BLaER1 treated with 17β-estradiol and CSF1 and Interleukin-3, amounts not matched to agents 10 nM and 100 nM (cell line): ENCODE measurements around the gene ILDR1.
A peak's percentile ranks its signal among the peaks of the same experiment; 100 is the strongest.
"Not testable (repeated sequence)": the region's sequence is repeated elsewhere in the genome, so short reads cannot be mapped to it uniquely, and the experiment has no call there.

Experiments used
- H3K27ac ChIP-seq, 11 experiments: shearing (Covaris generic); formaldehyde crosslinking; 2 replicates each; pipeline ENCODE4 v1.8.1; 2022
- H3K27me3 ChIP-seq, 11 experiments: shearing (Covaris generic); formaldehyde crosslinking; 2 replicates each; pipeline ENCODE4 v1.8.1; 2022
- H3K36me3 ChIP-seq, 11 experiments: shearing (Covaris generic); formaldehyde crosslinking; 2 replicates each; pipeline ENCODE4 v1.8.1; 2022
- H3K4me1 ChIP-seq, 10 experiments: shearing (Covaris generic); formaldehyde crosslinking; 2 replicates each; pipeline ENCODE4 v1.8.1; 2022
- H3K4me2 ChIP-seq, 11 experiments: shearing (Covaris generic); formaldehyde crosslinking; 2 replicates each; pipeline ENCODE4 v1.8.1; 2022
- H3K4me3 ChIP-seq, 10 experiments: shearing (Covaris generic); formaldehyde crosslinking; 2 replicates each; pipeline ENCODE4 v1.8.1; 2022
- H3K9ac ChIP-seq, 11 experiments: shearing (Covaris generic); formaldehyde crosslinking; 2 replicates each; pipeline ENCODE4 v1.8.1; 2022
- H3K9me3 ChIP-seq, 11 experiments: shearing (Covaris generic); formaldehyde crosslinking; replicated peaks in 1 of 11; 2 replicates each; pipeline ENCODE4 v1.8.1; 2022
- H4K20me1 ChIP-seq, 11 experiments: shearing (Covaris generic); formaldehyde crosslinking; 2 replicates each; pipeline ENCODE4 v1.8.1; 2022
- Cebpa-rat ChIP-seq, 11 experiments: shearing (Covaris generic); IDR thresholded peaks; 2 replicates each; pipeline ENCODE4 v1.8.1; 2022

The ILDR1 gene

GRCh38 chr3:122058294-122058693 is 36.2 kb upstream of the ILDR1 start:
- H3K27ac ChIP-seq: no peak overlapping the region; a peak in 1 of 22 replicates
- peaks cover 0 to 17% (median 0%) of the 10 kb centered on the region in 11 experiments; a peak in 4 of 22 replicates for H3K9me3 ChIP-seq

DNA sequence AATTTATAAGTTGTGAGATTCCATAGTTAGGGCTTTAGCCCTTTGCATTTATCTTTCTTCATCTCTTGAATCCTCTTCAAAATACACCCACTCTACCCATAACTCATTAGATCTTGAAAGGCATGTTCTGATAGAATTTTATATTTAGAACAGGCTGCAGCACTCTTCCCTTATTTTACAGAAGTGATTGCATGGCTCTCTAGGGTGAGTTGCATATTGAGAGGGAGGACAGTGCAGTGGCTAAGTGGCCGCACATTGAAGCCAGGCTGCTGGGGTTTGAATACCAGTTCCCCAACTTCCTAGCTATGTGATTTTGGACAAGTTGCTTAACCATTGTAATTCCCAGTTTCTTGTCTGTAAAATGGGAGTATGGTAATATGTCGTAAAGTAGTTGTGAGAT is 35.6 kb upstream of the ILDR1 start:
- Histone ChIP-seq H3K27ac (peak overlapping the region in 1 of 11 experiments; percentile 80; a peak in 1 of 22 replicates), H3K36me3 (peaks cover 0 to 27% (median 0%) of the 10 kb centered on the region in 11 experiments; a peak in 5 of 22 replicates), H3K9ac (peak overlapping the region in 2 of 11 experiments; percentile 45 to 92; a peak in 4 of 22 replicates), H3K4me2 (peak overlapping the region in 4 of 11 experiments; percentile 29 to 98 (median 77); a peak in 8 of 22 replicates), H3K9me3 (peaks cover 0 to 17% (median 0%) of the 10 kb centered on the region in 11 experiments; a peak in 4 of 22 replicates), H4K20me1 (peaks cover 0 to 52% (median 0%) of the 10 kb centered on the region in 11 experiments; a peak in 3 of 22 replicates), H3K4me3 (peak overlapping the region in 3 of 10 experiments; percentile 43 to 81 (median 78); a peak in 6 of 20 replicates), H3K4me1 (peaks cover 20 to 72% (median 30%) of the 10 kb centered on the region in 10 experiments), H3K27me3 (no peaks in the 10 kb centered on the region)
- TF ChIP-seq Cebpa-rat (IDR thresholded peaks at IDR 0.05): no peak

More at GRCh38 chr3:122058294-122058693, 36.2 kb upstream of the ILDR1 start:
- no peak for TF ChIP-seq Cebpa-rat (IDR thresholded peaks at IDR 0.05)
- no peaks in the 10 kb centered on the region for H3K27me3 ChIP-seq
- peaks cover 15 to 72% (median 25%) of the 10 kb centered on the region in 10 experiments for H3K4me1 ChIP-seq
- peak overlapping the region in 3 of 10 experiments; percentile 43 to 81 (median 78); a peak in 6 of 20 replicates for H3K4me3 ChIP-seq
- peaks cover 0 to 57% (median 0%) of the 10 kb centered on the region in 11 experiments; a peak in 3 of 22 replicates for H4K20me1 ChIP-seq
- H3K9ac ChIP-seq: peak overlapping the region in 2 of 11 experiments; percentile 45 to 92; a peak in 2 of 22 replicates
- H3K4me2 ChIP-seq: peak overlapping the region in 4 of 11 experiments; percentile 29 to 98 (median 77); a peak in 7 of 22 replicates
- H3K36me3 ChIP-seq: peaks cover 0 to 27% (median 0%) of the 10 kb centered on the region in 11 experiments; a peak in 5 of 22 replicates

DNA sequence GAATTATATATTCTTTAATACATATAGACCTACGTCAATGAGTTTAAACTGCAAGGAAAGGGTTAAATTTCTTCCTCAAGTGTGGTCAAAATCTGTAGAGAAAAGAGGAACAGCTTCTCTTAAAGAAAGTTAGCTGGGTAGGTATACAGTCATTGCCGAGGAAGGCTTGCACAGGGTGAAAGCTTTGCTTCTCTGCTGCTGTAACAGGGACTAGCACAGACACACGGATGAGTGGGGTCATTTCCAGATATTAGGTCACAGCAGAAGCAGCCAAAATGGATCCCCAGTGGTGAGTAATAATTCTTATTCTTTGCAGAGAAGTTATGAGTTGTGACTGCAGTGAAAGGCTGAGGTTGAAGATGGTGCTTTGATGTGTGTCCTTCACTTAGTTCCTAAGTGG is 33.2 kb upstream of the ILDR1 start, which contains the start of gene CD86:
Gene CD86 (plus strand): TSS at position 148 of the 400 bp plus-strand sequence. CDS start 128 bp downstream, at position 276.
- Histone ChIP-seq H3K4me3 (peak within 1 kb of the TSS in 6 of 10 experiments; percentile 49 to 81 (median 68); a peak in 13 of 20 replicates), H4K20me1 (peaks cover 0 to 28% (median 0%) of the 10 kb centered on the region in 11 experiments; a peak in 3 of 22 replicates), H3K4me2 (peak within 1 kb of the TSS; percentile 42 to 98 (median 68)), H3K27ac (peak within 1 kb of the TSS in 6 of 11 experiments; percentile 20 to 84 (median 68); a peak in 11 of 22 replicates), H3K9me3 (peaks cover 0 to 20% (median 0%) of the 10 kb centered on the region in 11 experiments; a peak in 5 of 22 replicates), H3K9ac (peak within 1 kb of the TSS in 6 of 11 experiments; percentile 52 to 92 (median 72); a peak in 13 of 22 replicates), H3K27me3 (no peaks in the 10 kb centered on the region), H3K36me3 (peaks cover 0 to 19% (median 0%) of the 10 kb centered on the region in 11 experiments; a peak in 5 of 22 replicates), H3K4me1 (peaks cover 24 to 66% (median 35%) of the 10 kb centered on the region in 10 experiments)
- no peak for TF ChIP-seq Cebpa-rat (IDR thresholded peaks at IDR 0.05)

- Histone ChIP-seq H3K9me3 (peaks cover 0 to 16% (median 3%) of the 10 kb centered on the region in 11 experiments; a peak in 13 of 22 replicates), H3K27me3 (no peaks in the 10 kb centered on the region), H3K4me2 (peak overlapping the region; percentile 23 to 98 (median 46); a peak in 19 of 22 replicates), H3K27ac (peak overlapping the region in 3 of 11 experiments; percentile 59 to 74 (median 68); a peak in 6 of 22 replicates), H3K9ac (peak overlapping the region in 2 of 11 experiments; percentile 33 to 61; a peak in 2 of 22 replicates), H3K4me1 (peaks cover 24 to 52% (median 35%) of the 10 kb centered on the region in 10 experiments), H3K36me3 (no peaks in the 10 kb centered on the region), H4K20me1 (peaks cover 0 to 5% (median 0%) of the 10 kb centered on the region in 11 experiments; a peak in 2 of 22 replicates), H3K4me3 (no peak overlapping the region; a peak in 1 of 20 replicates)
- TF ChIP-seq Cebpa-rat (IDR thresholded peaks at IDR 0.05): no peak
Measured at GRCh38 chr3:122052968-122053367, 30.9 kb upstream of the ILDR1 start.

GRCh38 chr3:122047773-122048172 is 25.7 kb upstream of the ILDR1 start:
- H3K27ac ChIP-seq, H3K9ac ChIP-seq, H4K20me1 ChIP-seq, H3K4me3 ChIP-seq, H3K27me3 ChIP-seq, H3K36me3 ChIP-seq, H3K4me2 ChIP-seq: not testable (repeated sequence)
- Histone ChIP-seq H3K9me3 (peaks cover 0 to 16% (median 6%) of the 10 kb centered on the region in 11 experiments; a peak in 16 of 22 replicates), H3K4me1 (peaks cover 1 to 14% (median 5%) of the 10 kb centered on the region in 10 experiments; a peak in 15 of 20 replicates)

GRCh38 chr3:122047296-122047695 is 25.2 kb upstream of the ILDR1 start:
- not testable (repeated sequence) for H3K4me2 ChIP-seq, H3K4me1 ChIP-seq

GRCh38 chr3:122033023-122033422 is 11.0 kb upstream of the ILDR1 start:
- Histone ChIP-seq H3K36me3 (peaks cover 0 to 8% (median 0%) of the 10 kb centered on the region in 11 experiments; a peak in 3 of 22 replicates), H3K4me1 (peaks cover 0 to 27% (median 0%) of the 10 kb centered on the region in 10 experiments; a peak in 8 of 20 replicates), H3K4me3 (no peak overlapping the region), H3K9ac (no peak overlapping the region), H3K27ac (no peak overlapping the region), H4K20me1 (no peaks in the 10 kb centered on the region), H3K4me2 (peak overlapping the region in 3 of 11 experiments; percentile 17 to 52 (median 36); a peak in 5 of 22 replicates), H3K27me3 (no peaks in the 10 kb centered on the region), H3K9me3 (peaks cover 35 to 55% (median 40%) of the 10 kb centered on the region in 11 experiments)
- no peak for TF ChIP-seq Cebpa-rat (IDR thresholded peaks at IDR 0.05)

More at GRCh38 chr3:122047296-122047695, 25.2 kb upstream of the ILDR1 start:
- H3K9ac ChIP-seq, H3K4me3 ChIP-seq, H3K27me3 ChIP-seq, H3K27ac ChIP-seq, H3K36me3 ChIP-seq, H4K20me1 ChIP-seq: not testable (repeated sequence)
- peaks cover 0 to 16% (median 6%) of the 10 kb centered on the region in 11 experiments; a peak in 16 of 22 replicates for H3K9me3 ChIP-seq

GRCh38 chr3:122032531-122032930 is 10.5 kb upstream of the ILDR1 start:
- Histone ChIP-seq H3K9ac (no peak overlapping the region), H3K36me3 (peaks cover 0 to 8% (median 0%) of the 10 kb centered on the region in 11 experiments; a peak in 3 of 22 replicates), H3K27me3 (no peaks in the 10 kb centered on the region), H3K27ac (no peak overlapping the region), H3K9me3 (peaks cover 30 to 55% (median 36%) of the 10 kb centered on the region in 11 experiments), H4K20me1 (no peaks in the 10 kb centered on the region), H3K4me2 (peak overlapping the region in 2 of 11 experiments; percentile 36 to 52; a peak in 4 of 22 replicates), H3K4me1 (peaks cover 0 to 27% (median 0%) of the 10 kb centered on the region in 10 experiments; a peak in 8 of 20 replicates), H3K4me3 (no peak overlapping the region)
- no peak for TF ChIP-seq Cebpa-rat (IDR thresholded peaks at IDR 0.05)

DNA sequence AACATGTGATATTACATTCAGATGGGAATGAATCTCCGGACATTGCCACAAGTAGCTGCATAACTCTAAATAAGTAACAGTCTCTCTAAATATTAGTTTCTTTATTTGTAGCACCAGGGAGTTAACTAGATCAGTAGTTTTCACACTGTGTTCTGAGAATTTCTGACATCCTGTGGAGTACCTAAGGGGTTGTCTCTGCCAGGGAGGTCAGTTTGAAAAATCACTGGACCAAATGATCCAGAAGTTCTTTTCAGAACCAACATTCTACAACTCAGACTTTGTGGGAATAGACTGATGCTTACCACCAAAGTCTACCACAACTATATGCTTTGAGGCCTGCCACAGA is 9.0 kb upstream of the ILDR1 start:
- Histone ChIP-seq H3K9me3 (peaks cover 16 to 43% (median 22%) of the 10 kb centered on the region in 11 experiments), H3K4me2 (peak overlapping the region in 1 of 11 experiments; percentile 46; a peak in 1 of 22 replicates), H4K20me1 (no peaks in the 10 kb centered on the region), H3K36me3 (no peaks in the 10 kb centered on the region), H3K4me3 (no peak overlapping the region), H3K27me3 (no peaks in the 10 kb centered on the region), H3K9ac (no peak overlapping the region), H3K27ac (peak overlapping the region in 5 of 11 experiments; percentile 11 to 56 (median 32); a peak in 6 of 22 replicates), H3K4me1 (peaks cover 0 to 27% (median 0%) of the 10 kb centered on the region in 10 experiments; a peak in 8 of 20 replicates)
- TF ChIP-seq Cebpa-rat (IDR thresholded peaks at IDR 0.05): no peak
